IPS-18a (cell line): ENCODE data around the gene STX16.
"Not testable (repeated sequence)": the region's sequence is repeated elsewhere in the genome, so short reads cannot be mapped to it uniquely, and the experiment has no call there.

Source experiments
- H3K27ac ChIP-seq: one replicate; pipeline ENCODE4 v1.5.1; 2013; ENCODE audit warnings: low read length
- H3K27me3 ChIP-seq: one replicate; pipeline ENCODE4 v1.6.1; 2013; ENCODE audit warnings: mild to moderate bottlenecking, low read length; ENCODE audit not compliant: control insufficient read depth, insufficient read depth
- H3K36me3 ChIP-seq: one replicate; pipeline ENCODE4 v1.6.1; 2013; ENCODE audit warnings: low read depth, low read length; ENCODE audit not compliant: control insufficient read depth
- H3K4me1 ChIP-seq: one replicate; pipeline ENCODE4 v1.6.1; 2013; ENCODE audit warnings: low read depth, low read length; ENCODE audit not compliant: control insufficient read depth
- H3K4me3 ChIP-seq: one replicate; pipeline ENCODE4 v1.5.1; 2013; ENCODE audit warnings: low read length
- H3K9ac ChIP-seq: one replicate; pipeline ENCODE4 v1.6.1; 2013; ENCODE audit warnings: mild to moderate bottlenecking, low read length, moderate library complexity
- H3K9me3 ChIP-seq: one replicate; pipeline ENCODE4 v1.6.1; 2013; ENCODE audit warnings: low read depth, low read length; ENCODE audit not compliant: control insufficient read depth

The STX16 gene

DNA sequence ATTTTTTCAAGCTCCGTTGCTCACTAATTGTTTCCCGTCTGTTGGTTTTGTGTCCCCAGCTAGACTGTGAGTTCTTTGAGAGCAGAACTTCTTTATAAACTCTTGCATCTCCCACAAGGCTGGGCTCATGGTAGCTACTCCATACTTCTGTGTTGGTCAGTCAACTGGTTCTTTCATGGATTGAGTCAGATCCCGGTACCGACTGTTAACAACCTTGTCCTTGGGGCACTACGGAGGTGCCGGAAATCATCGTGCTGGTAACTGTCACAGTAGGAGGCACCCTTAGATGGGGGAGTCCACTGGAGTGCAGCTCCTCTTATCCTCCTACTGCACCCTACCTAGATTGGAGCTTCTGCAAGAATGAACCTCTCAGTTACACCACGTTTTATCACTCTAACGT, 8.6 kb upstream of the STX16 start:
- Histone ChIP-seq H3K4me3 (no peak overlapping the region), H3K27ac (no peak overlapping the region), H3K36me3 (no peaks in the 10 kb centered on the region), H3K9ac (no peak overlapping the region), H3K9me3 (no peaks in the 10 kb centered on the region), H3K4me1 (peaks cover 1% of the 10 kb centered on the region), H3K27me3 (no peaks in the 10 kb centered on the region)

DNA sequence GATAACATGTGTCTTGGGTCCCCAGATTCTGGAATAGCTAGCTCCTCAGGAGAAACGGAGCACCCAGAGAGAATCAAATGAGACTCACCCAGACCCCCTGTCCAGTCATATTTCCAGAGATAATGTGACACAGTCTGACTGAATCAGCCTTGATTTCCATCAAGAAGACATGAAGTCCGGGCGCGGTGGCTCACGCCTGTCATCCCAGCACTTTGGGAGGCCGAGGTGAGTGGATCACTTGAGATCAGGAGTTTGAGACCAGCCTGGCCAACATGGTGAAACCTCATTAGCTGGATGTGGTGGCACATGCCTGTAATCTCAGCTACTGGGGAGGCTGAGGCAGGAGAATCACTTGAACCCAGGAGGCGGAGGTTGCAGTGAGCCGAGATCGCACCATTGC, 8.2 kb upstream of the STX16 start:
- H3K9ac ChIP-seq, H3K27me3 ChIP-seq, H3K4me1 ChIP-seq, H3K27ac ChIP-seq, H3K36me3 ChIP-seq, H3K9me3 ChIP-seq, H3K4me3 ChIP-seq: not testable (repeated sequence)

DNA sequence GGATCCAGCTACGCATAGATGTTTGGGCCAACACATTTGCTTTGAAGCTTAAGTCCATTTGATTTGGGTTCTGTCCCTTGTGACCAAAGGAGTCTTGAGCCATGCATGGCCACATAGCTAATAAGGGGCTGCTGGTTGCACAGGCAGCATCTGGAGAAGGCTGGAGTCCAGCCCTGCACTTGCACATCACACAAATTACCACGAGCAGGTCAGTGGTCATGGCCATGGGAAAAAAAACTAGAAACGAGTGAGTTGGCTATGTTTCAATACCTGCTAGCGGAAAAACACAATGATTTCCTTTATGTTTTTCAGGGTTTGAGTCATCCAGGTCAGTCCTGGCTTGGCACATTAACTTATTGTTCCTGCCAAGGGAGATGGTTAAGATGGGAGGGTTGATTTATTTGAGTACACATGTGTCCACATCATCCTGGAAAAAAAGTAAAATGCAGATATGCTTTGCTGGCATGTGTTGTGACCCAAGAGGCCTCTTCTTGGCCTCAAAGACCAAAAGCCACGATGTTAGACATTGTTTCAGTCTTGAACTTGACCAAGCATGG, 5.6 kb upstream of the STX16 start:
- H3K4me3 ChIP-seq, result no peak overlapping the region
- H3K9me3 ChIP-seq, result no peaks in the 10 kb centered on the region
- no peak overlapping the region for H3K27ac ChIP-seq
- no peaks in the 10 kb centered on the region for H3K4me1 ChIP-seq
- H3K27me3 ChIP-seq, result peaks cover 5% of the 10 kb centered on the region
- no peak overlapping the region for H3K9ac ChIP-seq
- no peaks in the 10 kb centered on the region for H3K36me3 ChIP-seq

- H3K4me1 ChIP-seq, result no peaks in the 10 kb centered on the region
- no peak overlapping the region for H3K4me3 ChIP-seq
- H3K36me3 ChIP-seq, result no peaks in the 10 kb centered on the region
- H3K9me3 ChIP-seq, result no peaks in the 10 kb centered on the region
- peaks cover 5% of the 10 kb centered on the region for H3K27me3 ChIP-seq
- H3K9ac ChIP-seq, result no peak overlapping the region
- H3K27ac ChIP-seq, result no peak overlapping the region
Observed at GRCh38 chr20:58646257-58646656, 4.8 kb upstream of the STX16 start.

- Histone ChIP-seq H3K9me3 (no peaks in the 10 kb centered on the region), H3K4me1 (peaks cover 4% of the 10 kb centered on the region), H3K27ac (no peak overlapping the region), H3K4me3 (no peak overlapping the region), H3K27me3 (peaks cover 5% of the 10 kb centered on the region), H3K36me3 (no peaks in the 10 kb centered on the region), H3K9ac (no peak overlapping the region)
Observed at GRCh38 chr20:58646703-58647102, 4.4 kb upstream of the STX16 start.

- Histone ChIP-seq H3K9ac (no peak overlapping the region), H3K9me3 (no peaks in the 10 kb centered on the region), H3K27ac (no peak overlapping the region), H3K4me3 (no peak overlapping the region), H3K36me3 (no peaks in the 10 kb centered on the region), H3K4me1 (peaks cover 7% of the 10 kb centered on the region), H3K27me3 (peaks cover 5% of the 10 kb centered on the region)
Observed at GRCh38 chr20:58647162-58647795, 3.8 kb upstream of the STX16 start.

DNA sequence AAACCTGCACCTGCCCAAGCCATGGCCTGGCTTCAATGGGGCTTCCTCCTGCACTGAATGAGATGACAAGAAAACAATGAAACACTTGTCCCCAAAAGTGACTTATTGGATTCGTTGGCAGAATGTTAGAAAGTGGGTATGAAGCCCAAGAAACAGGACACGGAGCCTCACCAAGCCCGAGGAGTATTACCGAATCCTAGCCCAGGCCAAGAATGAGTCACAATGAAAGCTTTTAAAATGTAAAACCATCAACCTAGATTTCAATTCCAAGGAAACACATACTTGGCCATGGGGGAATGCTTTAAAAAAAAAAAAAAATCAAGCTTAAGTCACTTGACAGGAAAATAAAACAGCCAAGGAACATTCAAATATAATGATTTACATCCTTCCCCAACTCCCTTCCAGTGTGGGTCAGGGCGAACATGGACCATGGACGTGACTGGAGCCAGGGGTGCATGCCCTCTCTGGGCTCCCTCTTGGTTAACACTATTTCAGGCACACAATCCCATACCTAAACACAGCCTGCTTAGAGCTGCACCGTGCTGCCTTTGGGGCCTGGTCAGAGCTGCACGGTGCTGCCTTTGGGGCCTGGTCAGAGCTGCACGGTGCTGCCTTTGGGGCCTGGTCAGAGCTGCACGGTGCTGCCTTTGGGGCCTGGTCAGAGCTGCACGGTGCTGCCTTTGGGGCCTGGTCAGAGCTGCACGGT, 3.1 kb upstream of the STX16 start:
- no peak overlapping the region for H3K27ac ChIP-seq
- no peaks in the 10 kb centered on the region for H3K36me3 ChIP-seq
- no peak overlapping the region for H3K9ac ChIP-seq
- no peaks in the 10 kb centered on the region for H3K9me3 ChIP-seq
- peaks cover 5% of the 10 kb centered on the region for H3K27me3 ChIP-seq
- H3K4me1 ChIP-seq, result peaks cover 12% of the 10 kb centered on the region
- H3K4me3 ChIP-seq, result no peak overlapping the region

GRCh38 chr20:58648502-58648825, 2.6 kb upstream of the STX16 start:
- H3K27me3 ChIP-seq, H3K27ac ChIP-seq, H3K36me3 ChIP-seq, H3K9me3 ChIP-seq, H3K4me3 ChIP-seq, H3K9ac ChIP-seq: not testable (repeated sequence)
- H3K4me1 ChIP-seq, result peaks cover 17% of the 10 kb centered on the region

- Histone ChIP-seq H3K9ac (no peak overlapping the region), H3K27me3 (peaks cover 5% of the 10 kb centered on the region), H3K4me1 (peaks cover 27% of the 10 kb centered on the region), H3K27ac (no peak overlapping the region), H3K36me3 (no peaks in the 10 kb centered on the region), H3K4me3 (peak overlapping the region; percentile 31), H3K9me3 (no peaks in the 10 kb centered on the region)
Observed at GRCh38 chr20:58649288-58650180, 1.5 kb upstream of the STX16 start.

- Histone ChIP-seq H3K27ac (no peak overlapping the region), H3K36me3 (no peaks in the 10 kb centered on the region), H3K4me3 (peak overlapping the region; percentile 90), H3K27me3 (peaks cover 5% of the 10 kb centered on the region), H3K9me3 (no peaks in the 10 kb centered on the region), H3K9ac (peak overlapping the region; percentile 94), H3K4me1 (peaks cover 32% of the 10 kb centered on the region)
Observed at GRCh38 chr20:58650181-58650775, 805 bp upstream of the STX16 start.

DNA sequence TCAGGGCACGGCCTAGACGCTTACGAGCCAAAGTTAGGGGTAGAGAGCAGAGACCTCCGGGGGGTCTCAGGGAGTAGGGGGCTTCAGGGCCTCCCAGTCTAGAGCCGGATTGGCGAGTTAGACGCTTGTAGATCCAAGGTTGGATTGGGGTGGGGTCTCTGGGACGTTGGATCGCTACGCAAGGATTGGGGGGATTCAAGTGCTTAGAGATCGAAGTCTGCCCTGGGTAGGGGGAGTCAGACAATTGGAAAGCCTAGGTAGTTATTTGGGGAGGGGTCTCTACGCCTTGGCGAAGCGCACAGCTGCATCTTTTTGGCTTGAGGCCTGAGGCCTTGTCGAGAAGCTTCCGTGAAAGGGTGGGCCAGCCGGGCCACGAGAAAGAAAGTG, 469 bp downstream of the STX16 start:
- H3K27me3 ChIP-seq, result peaks cover 5% of the 10 kb centered on the region
- H3K9me3 ChIP-seq, result no peaks in the 10 kb centered on the region
- no peaks in the 10 kb centered on the region for H3K36me3 ChIP-seq
- peak overlapping the region; percentile 93 for H3K27ac ChIP-seq
- H3K9ac ChIP-seq, result peak overlapping the region; percentile 94
- H3K4me1 ChIP-seq, result peaks cover 45% of the 10 kb centered on the region
- peak overlapping the region; percentile 90 for H3K4me3 ChIP-seq
